Endothelial cell (in vitro differentiated cells): ENCODE data around the gene ATP5PD. TPM values are rescaled to one million over a fixed set of nuclear protein-coding genes. Genes with fewer than 3 reads are reported as not detected.
A peak's percentile ranks its signal among the peaks of the same experiment; 100 is the strongest.
"Not testable (repeated sequence)": the region's sequence is repeated elsewhere in the genome, so short reads cannot be mapped to it uniquely, and the experiment has no call there.

Experiments
- DNase-seq: peaks from one replicate; pipeline ENCODE4 v3.0.0; 2021; ENCODE audit warnings: low spot score
- H3K27ac Mint-ChIP-seq: one replicate; pipeline ENCODE4 v1.8.0; 2021; ENCODE audit warnings: mixed read lengths, inconsistent platforms; ENCODE audit not compliant: unreplicated experiment
- H3K27me3 Mint-ChIP-seq: one replicate; pipeline ENCODE4 v1.8.0; 2021; ENCODE audit warnings: mild to moderate bottlenecking, moderate library complexity, mixed read lengths, inconsistent platforms; ENCODE audit not compliant: unreplicated experiment
- H3K36me3 Mint-ChIP-seq: one replicate; pipeline ENCODE4 v1.8.0; 2021; ENCODE audit warnings: mild to moderate bottlenecking, low read depth, mixed read lengths, inconsistent platforms; ENCODE audit not compliant: unreplicated experiment
- H3K4me1 Mint-ChIP-seq: one replicate; pipeline ENCODE4 v1.8.0; 2021; ENCODE audit warnings: mild to moderate bottlenecking, mixed read lengths, inconsistent platforms; ENCODE audit not compliant: unreplicated experiment
- H3K4me3 Mint-ChIP-seq: one replicate; pipeline ENCODE4 v1.8.0; 2021; ENCODE audit warnings: mild to moderate bottlenecking, mixed read lengths, inconsistent platforms; ENCODE audit not compliant: unreplicated experiment
- H3K9me3 Mint-ChIP-seq: one replicate; pipeline ENCODE4 v1.8.0; 2021; ENCODE audit warnings: mixed read lengths, inconsistent platforms; ENCODE audit not compliant: unreplicated experiment
- total RNA-seq: library from RNA; stranded (reverse); fragmentation: NEBNext Ultra II Directional; extraction: Animal tissue kit (Norgen Biotek cat#: 25700); gene quantifications from one replicate; pipeline ENCODE4 v1.2.1, GENCODE V29; 2021; ENCODE audit not compliant: unreplicated experiment
- TF ChIP-seq, protein P1 (sequence below): fragments of 200-600 bp; sonication (generic); IDR thresholded peaks from one replicate; pipeline ENCODE4 v1.5.0; 2021; ENCODE audit warnings: antibody characterized with exemption; ENCODE audit not compliant: unreplicated experiment

ATP5PD gene
- total RNA-seq, 1 donor from 2014 or later, result 179 TPM

DNA sequence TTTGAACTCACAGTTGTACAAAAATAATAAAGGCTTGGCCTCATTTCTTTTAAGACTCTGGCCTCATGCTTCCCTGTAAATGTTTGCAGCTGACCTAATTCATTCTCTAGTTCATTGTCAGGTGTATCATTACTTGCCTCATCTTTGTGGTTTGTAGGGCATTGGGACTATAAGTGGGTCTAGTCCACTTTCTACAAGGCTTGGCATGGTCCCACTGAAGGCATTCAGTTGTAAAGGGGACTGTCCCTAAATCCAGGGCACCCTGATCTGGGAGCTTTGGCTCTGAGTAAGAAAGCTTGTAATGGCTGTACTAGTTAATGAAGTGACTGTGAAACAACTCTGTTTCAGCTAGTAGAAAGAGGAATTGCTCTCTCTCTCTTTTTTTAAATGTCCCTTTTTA lies 2.9 kb upstream of the ATP5PD start:
- TF ChIP-seq, protein P1, sequence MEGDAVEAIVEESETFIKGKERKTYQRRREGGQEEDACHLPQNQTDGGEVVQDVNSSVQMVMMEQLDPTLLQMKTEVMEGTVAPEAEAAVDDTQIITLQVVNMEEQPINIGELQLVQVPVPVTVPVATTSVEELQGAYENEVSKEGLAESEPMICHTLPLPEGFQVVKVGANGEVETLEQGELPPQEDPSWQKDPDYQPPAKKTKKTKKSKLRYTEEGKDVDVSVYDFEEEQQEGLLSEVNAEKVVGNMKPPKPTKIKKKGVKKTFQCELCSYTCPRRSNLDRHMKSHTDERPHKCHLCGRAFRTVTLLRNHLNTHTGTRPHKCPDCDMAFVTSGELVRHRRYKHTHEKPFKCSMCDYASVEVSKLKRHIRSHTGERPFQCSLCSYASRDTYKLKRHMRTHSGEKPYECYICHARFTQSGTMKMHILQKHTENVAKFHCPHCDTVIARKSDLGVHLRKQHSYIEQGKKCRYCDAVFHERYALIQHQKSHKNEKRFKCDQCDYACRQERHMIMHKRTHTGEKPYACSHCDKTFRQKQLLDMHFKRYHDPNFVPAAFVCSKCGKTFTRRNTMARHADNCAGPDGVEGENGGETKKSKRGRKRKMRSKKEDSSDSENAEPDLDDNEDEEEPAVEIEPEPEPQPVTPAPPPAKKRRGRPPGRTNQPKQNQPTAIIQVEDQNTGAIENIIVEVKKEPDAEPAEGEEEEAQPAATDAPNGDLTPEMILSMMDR, result no peak
- no peaks in the 10 kb centered on the region for H3K9me3 Mint-ChIP-seq
- H3K36me3 Mint-ChIP-seq, result peaks cover 11% of the 10 kb centered on the region

DNA sequence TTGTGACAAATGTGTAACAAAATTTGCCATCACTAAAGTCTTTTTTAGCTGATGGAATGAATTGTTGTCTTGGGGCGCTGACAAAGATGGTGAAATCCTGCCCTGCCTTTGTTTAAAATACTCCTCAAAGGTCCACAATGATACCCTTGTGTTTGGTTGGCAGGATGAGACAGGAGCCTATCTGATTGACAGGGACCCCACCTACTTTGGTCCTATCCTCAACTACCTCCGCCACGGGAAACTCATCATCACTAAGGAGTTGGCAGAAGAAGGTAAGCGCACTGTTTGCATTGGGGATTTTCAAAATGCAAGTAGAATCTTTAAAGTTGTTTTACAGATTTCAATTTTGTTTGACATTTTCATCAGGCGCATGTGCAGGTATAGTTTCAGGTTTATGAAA lies 2.3 kb upstream of the ATP5PD start:
- peaks cover 2% of the 10 kb centered on the region for H3K27me3 Mint-ChIP-seq
- H3K36me3 Mint-ChIP-seq, result peaks cover 11% of the 10 kb centered on the region
- TF ChIP-seq, protein P1, result no peak
- H3K4me3 Mint-ChIP-seq, result no peak overlapping the region
- no peaks in the 10 kb centered on the region for H3K9me3 Mint-ChIP-seq
- no peak for DNase-seq
- peaks cover 26% of the 10 kb centered on the region for H3K4me1 Mint-ChIP-seq
- H3K27ac Mint-ChIP-seq, result no peak overlapping the region

More for the DNA sequence above, 2.9 kb upstream of the ATP5PD start:
- peaks cover 2% of the 10 kb centered on the region for H3K27me3 Mint-ChIP-seq
- DNase-seq, result no peak
- peaks cover 22% of the 10 kb centered on the region for H3K4me1 Mint-ChIP-seq
- no peak overlapping the region for H3K4me3 Mint-ChIP-seq
- no peak overlapping the region for H3K27ac Mint-ChIP-seq

DNA sequence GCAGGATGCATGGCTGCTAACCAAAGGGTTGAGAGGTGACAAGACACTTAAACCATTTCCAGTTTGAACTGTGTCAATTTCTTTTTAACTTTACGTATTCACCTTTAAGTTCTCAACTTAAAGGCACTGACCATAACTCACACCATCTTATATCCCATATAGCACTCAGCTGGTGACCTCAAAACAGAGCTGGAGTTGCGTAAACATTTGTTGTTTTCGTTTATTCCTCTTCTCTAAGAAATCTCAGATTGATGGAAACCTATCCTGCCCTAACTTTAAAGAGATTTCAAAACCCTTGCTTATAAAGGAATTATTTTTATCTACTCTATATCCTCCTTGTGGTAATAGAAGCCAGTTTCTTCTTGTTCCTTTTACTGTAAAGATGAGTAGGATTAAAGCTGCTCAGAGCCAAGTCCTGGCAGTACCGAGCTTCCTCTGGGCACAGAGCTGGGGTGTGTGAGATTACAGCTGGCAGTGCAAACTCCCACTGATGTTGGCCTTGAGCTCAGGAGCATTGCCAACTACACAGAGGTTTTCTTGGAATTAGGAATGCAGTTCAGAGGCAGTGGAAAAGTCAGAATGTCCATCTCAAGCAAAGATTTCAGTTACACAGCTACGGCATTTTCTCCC lies 1.6 kb upstream of the ATP5PD start:
- Mint-ChIP-seq H3K27ac (peak overlapping the region; percentile 83), H3K36me3 (peaks cover 10% of the 10 kb centered on the region), H3K4me1 (peaks cover 30% of the 10 kb centered on the region), H3K4me3 (peak overlapping the region; percentile 99), H3K9me3 (no peaks in the 10 kb centered on the region), H3K27me3 (peaks cover 2% of the 10 kb centered on the region)
- TF ChIP-seq, protein P1, result no peak
- DNase-seq, result no peak

DNA sequence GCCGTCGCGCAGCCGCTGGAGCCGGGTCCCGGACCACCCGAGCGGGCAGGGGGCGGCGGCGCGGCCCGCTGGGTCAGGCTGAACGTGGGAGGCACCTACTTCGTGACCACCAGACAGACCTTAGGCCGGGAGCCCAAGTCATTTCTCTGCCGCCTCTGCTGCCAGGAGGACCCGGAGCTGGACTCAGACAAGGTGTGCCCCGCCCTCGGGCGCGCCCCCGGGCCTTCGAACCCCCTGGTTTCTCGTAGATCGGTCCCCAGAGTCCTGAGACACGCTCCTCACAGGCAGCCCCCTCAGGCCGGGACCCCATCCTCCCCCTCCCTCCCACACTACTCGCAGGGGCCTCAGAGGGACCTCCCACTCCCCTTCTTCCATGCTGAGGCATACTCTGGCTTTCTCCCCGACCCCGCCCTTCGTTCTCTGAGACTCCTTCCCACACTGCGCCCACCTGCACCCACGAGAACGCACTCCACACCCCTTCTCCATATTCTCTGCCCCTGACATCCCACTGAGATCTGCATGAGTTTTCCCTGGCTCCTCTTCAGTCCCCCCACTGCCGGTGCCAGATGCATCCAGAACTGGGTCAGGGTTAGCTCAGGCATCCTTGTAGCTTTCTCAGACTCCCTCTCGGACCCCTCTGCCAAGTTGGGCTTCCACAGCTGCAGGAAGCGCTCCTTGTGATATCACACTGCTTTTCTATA lies 779 bp upstream of the ATP5PD start:
- Mint-ChIP-seq H3K9me3 (no peaks in the 10 kb centered on the region), H3K4me3 (peak overlapping the region; percentile 99), H3K36me3 (peaks cover 3% of the 10 kb centered on the region), H3K4me1 (peaks cover 32% of the 10 kb centered on the region), H3K27me3 (peaks cover 2% of the 10 kb centered on the region), H3K27ac (peak overlapping the region; percentile 82)
- TF ChIP-seq, protein P1, result no peak
- DNase-seq, result peak; percentile 31

DNA sequence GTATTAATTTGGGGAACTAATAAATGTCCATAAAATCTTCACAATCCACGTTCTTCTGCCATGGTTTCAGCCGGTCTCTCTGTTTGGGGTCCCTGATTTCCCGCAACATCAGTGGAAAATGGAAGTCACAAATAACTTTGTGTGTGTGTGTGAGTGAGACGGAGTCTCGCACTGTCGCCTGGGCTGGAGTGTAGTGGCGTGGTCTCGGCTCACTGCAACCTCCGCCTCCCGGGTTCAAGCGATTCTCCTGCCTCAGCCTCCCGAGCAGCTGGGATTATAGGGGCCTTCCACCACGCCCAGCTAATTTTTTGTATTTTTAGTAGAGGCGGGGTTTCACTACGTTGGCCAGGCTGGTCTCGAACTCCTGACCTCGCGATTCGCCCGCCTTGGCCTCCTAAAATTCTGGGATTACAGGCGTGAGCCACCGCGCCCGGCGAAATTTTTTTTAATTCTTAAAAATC lies 793 bp downstream of the ATP5PD start:
- H3K9me3 Mint-ChIP-seq, H3K27me3 Mint-ChIP-seq, H3K36me3 Mint-ChIP-seq, DNase-seq: not testable (repeated sequence)
- peaks cover 48% of the 10 kb centered on the region for H3K4me1 Mint-ChIP-seq
- peak overlapping the region; percentile 85 for H3K27ac Mint-ChIP-seq
- H3K4me3 Mint-ChIP-seq, result peak overlapping the region; percentile 96
